H9 (cell line): ENCODE measurements around the gene IAH1. TPM values are rescaled to one million over a fixed set of nuclear protein-coding genes. Genes with fewer than 3 reads are reported as not detected.

ENCODE experiments used
- DNase-seq: peaks from one replicate; pipeline ENCODE4 v3.0.0-alpha.2; 2017
- H2AFZ ChIP-seq: one replicate; pipeline ENCODE4 v1.6.1; 2013; ENCODE audit warnings: mild to moderate bottlenecking, low read length, control low read depth, moderate library complexity
- H2AK5ac ChIP-seq: 2 replicates; pipeline ENCODE4 v1.6.1; 2013; ENCODE audit warnings: low read length, control low read depth, mixed read lengths; ENCODE audit not compliant: insufficient read length
- H2BK120ac ChIP-seq: one replicate; pipeline ENCODE4 v1.6.1; 2013; ENCODE audit warnings: low read depth, mild to moderate bottlenecking, low read length, control low read depth, inconsistent platforms; ENCODE audit not compliant: poor library complexity, severe bottlenecking
- H2BK12ac ChIP-seq: 2 replicates; pipeline ENCODE4 v1.6.1; 2013; ENCODE audit warnings: low read length, control low read depth, mixed read lengths, low read depth; ENCODE audit not compliant: insufficient read length
- H2BK15ac ChIP-seq: 2 replicates; pipeline ENCODE4 v1.6.1; 2013; ENCODE audit warnings: low read depth, low read length, control low read depth
- H2BK20ac ChIP-seq: one replicate; pipeline ENCODE4 v1.6.1; 2013; ENCODE audit warnings: low read depth, mild to moderate bottlenecking, low read length, control low read depth, inconsistent platforms; ENCODE audit not compliant: poor library complexity, severe bottlenecking
- H2BK5ac ChIP-seq: 2 replicates; pipeline ENCODE4 v1.6.1; 2013; ENCODE audit warnings: low read length, control low read depth, mixed read lengths; ENCODE audit not compliant: insufficient read length
- H3K14ac ChIP-seq: 2 replicates; pipeline ENCODE4 v1.6.1; 2013; ENCODE audit warnings: low read length, control low read depth; ENCODE audit not compliant: insufficient read depth
- H3K18ac ChIP-seq: 2 replicates; pipeline ENCODE4 v1.6.1; 2013; ENCODE audit warnings: low read depth, mild to moderate bottlenecking, mixed read lengths, low read length, control low read depth; ENCODE audit not compliant: insufficient read length
- H3K23ac ChIP-seq: 2 replicates; pipeline ENCODE4 v1.6.1; 2013; ENCODE audit warnings: low read length, control low read depth, mixed read lengths, low read depth; ENCODE audit not compliant: insufficient read length
- H3K23me2 ChIP-seq: 2 replicates; pipeline ENCODE4 v1.6.1; 2013; ENCODE audit warnings: low read depth, mild to moderate bottlenecking, mixed read lengths, low read length, control low read depth; ENCODE audit not compliant: insufficient read length, poor library complexity, severe bottlenecking
- H3K27ac ChIP-seq: 2 replicates; pipeline ENCODE4 v1.5.1; 2013; ENCODE audit warnings: low read length, control low read depth, mixed read lengths, low read depth; ENCODE audit not compliant: insufficient read length
- H3K27me3 ChIP-seq: 2 replicates; pipeline ENCODE4 v1.6.1; 2013; ENCODE audit warnings: low read length, control low read depth, inconsistent platforms; ENCODE audit not compliant: insufficient read depth
- H3K4ac ChIP-seq: 2 replicates; pipeline ENCODE4 v1.6.1; 2013; ENCODE audit warnings: low read depth, mild to moderate bottlenecking, control low read depth, inconsistent platforms, low read length, moderate library complexity
- H3K4me1 ChIP-seq: 2 replicates; pipeline ENCODE4 v1.6.1; 2013; ENCODE audit warnings: low read length, control low read depth, inconsistent platforms; ENCODE audit not compliant: insufficient read depth
- H3K4me2 ChIP-seq: 2 replicates; pipeline ENCODE4 v1.6.1; 2013; ENCODE audit warnings: low read length, control low read depth, mixed read lengths; ENCODE audit not compliant: insufficient read length, insufficient read depth
- H3K56ac ChIP-seq: 2 replicates; pipeline ENCODE4 v1.6.1; 2013; ENCODE audit warnings: low read depth, mild to moderate bottlenecking, mixed read lengths, low read length, control low read depth; ENCODE audit not compliant: insufficient read length
- H3K79me1 ChIP-seq: 2 replicates; pipeline ENCODE4 v1.6.1; 2013; ENCODE audit warnings: low read depth, mild to moderate bottlenecking, moderate library complexity, low read length, control low read depth, inconsistent platforms; ENCODE audit not compliant: insufficient read depth, poor library complexity, severe bottlenecking
- H3K79me2 ChIP-seq: 2 replicates; pipeline ENCODE4 v1.6.1; 2013; ENCODE audit warnings: low read length, control low read depth, inconsistent platforms; ENCODE audit not compliant: insufficient read depth
- H3K9ac ChIP-seq: 2 replicates; pipeline ENCODE4 v1.6.1; 2013; ENCODE audit warnings: low read length, control low read depth, mixed read lengths; ENCODE audit not compliant: insufficient read length; ENCODE audit errors: extremely low read depth
- H3K9me3 ChIP-seq: one replicate; pipeline ENCODE4 v1.6.1; 2013; ENCODE audit warnings: low read depth, low read length, inconsistent platforms; ENCODE audit not compliant: control insufficient read depth
- H3T11ph ChIP-seq: one replicate; pipeline ENCODE4 v1.6.1; 2013; ENCODE audit warnings: mild to moderate bottlenecking, low read length, control low read depth, inconsistent platforms
- H4K20me1 ChIP-seq: one replicate; pipeline ENCODE4 v1.6.1; 2013; ENCODE audit not compliant: control insufficient read depth, insufficient read length, insufficient read depth
- H4K5ac ChIP-seq: 2 replicates; pipeline ENCODE4 v1.6.1; 2013; ENCODE audit warnings: low read depth, mild to moderate bottlenecking, mixed read lengths, low read length, control low read depth; ENCODE audit not compliant: insufficient read length
- H4K8ac ChIP-seq: replicated peaks from 2 replicates; pipeline ENCODE4 v1.6.1; 2013; ENCODE audit warnings: low read length, control low read depth, mixed read lengths, low read depth; ENCODE audit not compliant: insufficient read length
- H4K91ac ChIP-seq: 2 replicates; pipeline ENCODE4 v1.6.1; 2013; ENCODE audit warnings: low read depth, mild to moderate bottlenecking, moderate library complexity, mixed read lengths, low read length, control low read depth; ENCODE audit not compliant: insufficient read length
- H3K27ac Mint-ChIP-seq, 3 experiments: 2 replicates in 2 of 3; 3 replicates in 1 of 3; pipeline ENCODE4 v1.8.0; 2020 to 2021; ENCODE audit warnings: mixed read lengths in 3 of 3, mild to moderate bottlenecking in 1 of 3, moderate library complexity in 1 of 3
- H3K27me3 Mint-ChIP-seq: 2 replicates; pipeline ENCODE4 v1.8.0; 2021; ENCODE audit warnings: low read depth, mild to moderate bottlenecking, moderate library complexity, mixed read lengths
- H3K36me3 Mint-ChIP-seq, 3 experiments: 2 replicates in 2 of 3; 3 replicates in 1 of 3; pipeline ENCODE4 v1.8.0; 2020 to 2021; ENCODE audit warnings: low read depth in 3 of 3, mixed read lengths in 3 of 3; ENCODE audit not compliant: insufficient read depth in 1 of 3
- H3K4me1 Mint-ChIP-seq, 2 experiments: 2 replicates each; pipeline ENCODE4 v1.8.0; 2020; ENCODE audit warnings: mixed read lengths in 2 of 2
- H3K4me3 Mint-ChIP-seq, 2 experiments: 2 replicates in 1 of 2; 3 replicates in 1 of 2; pipeline ENCODE4 v1.8.0; 2020 to 2021; ENCODE audit warnings: mild to moderate bottlenecking in 2 of 2, mixed read lengths in 2 of 2, moderate library complexity in 1 of 2
- H3K9me3 Mint-ChIP-seq, 2 experiments: 2 replicates in 1 of 2; 3 replicates in 1 of 2; pipeline ENCODE4 v1.8.0; 2020; ENCODE audit warnings: mild to moderate bottlenecking in 2 of 2, mixed read lengths in 2 of 2, moderate library complexity in 1 of 2
- CTCF ChIP-seq: fragments of 200-600 bp; sonication (generic); conservative IDR thresholded peaks from 3 replicates; pipeline ENCODE4 v1.8.0; 2021; ENCODE audit warnings: antibody characterized with exemption, mild to moderate bottlenecking
- WGBS: extraction: QIAGEN DNeasy Blood & Tissue Kit; methylation state at CpG from one replicate; pipeline ENCODE4 v1.1.7; 2013; ENCODE audit warnings: missing lambda C conversion rate, low lambda C conversion rate, mixed read lengths; ENCODE audit not compliant: insufficient read length; ENCODE audit errors: extremely low coverage; 5-methylcytosine and 5-hydroxymethylcytosine counted together
- total RNA-seq: library from RNA; stranded (reverse); gene quantifications from 2 replicates; pipeline ENCODE4 v1.2.1, GENCODE V29; 2021

Gene IAH1
- total RNA-seq, 1 experiment from 2014 or later = 25.6 TPM

GRCh38 chr2:9533663-9534062 lies 59.3 kb downstream of the IAH1 start:
- Mint-ChIP-seq H3K4me3 (no peak overlapping the region), H3K36me3 (peaks cover 0 to 20% (median 18%) of the 10 kb centered on the region in 3 experiments; a peak in 5 of 7 replicates), H3K9me3 (no peaks in the 10 kb centered on the region), H3K27ac (no peak overlapping the region; a peak in 1 of 7 replicates), H3K4me1 (no peaks in the 10 kb centered on the region; a peak in 1 of 4 replicates), H3K27me3 (no peaks in the 10 kb centered on the region)
- no peak overlapping the region for H2BK15ac ChIP-seq
- H3K23ac ChIP-seq = no peak overlapping the region
- no peak overlapping the region for H3T11ph ChIP-seq
- H2AFZ ChIP-seq = no peak overlapping the region
- H4K20me1 ChIP-seq = no peaks in the 10 kb centered on the region
- H3K9ac ChIP-seq = no peak overlapping the region
- no peak overlapping the region for H2BK20ac ChIP-seq
- TF ChIP-seq CTCF = no peak
- no peaks in the 10 kb centered on the region for H3K79me1 ChIP-seq
- H3K4me1 ChIP-seq = no peaks in the 10 kb centered on the region
- H3K4ac ChIP-seq = no peak overlapping the region
- H3K79me2 ChIP-seq = no peaks in the 10 kb centered on the region
- no peak overlapping the region for H3K56ac ChIP-seq
- no CpG with 5 or more reads among the region's 2 CpGs for WGBS
- no peak for DNase-seq
- no peak overlapping the region for H3K27ac ChIP-seq
- H3K4me2 ChIP-seq = no peak overlapping the region
- no peaks in the 10 kb centered on the region for H3K27me3 ChIP-seq
- H2AK5ac ChIP-seq = no peak overlapping the region
- H3K23me2 ChIP-seq = no peaks in the 10 kb centered on the region
- H2BK12ac ChIP-seq = no peak overlapping the region
- H3K9me3 ChIP-seq = no peaks in the 10 kb centered on the region
- no peak overlapping the region for H3K18ac ChIP-seq
- H4K91ac ChIP-seq = no peak overlapping the region
- H4K8ac ChIP-seq = no peak overlapping the region
- H3K14ac ChIP-seq = no peak overlapping the region
- H4K5ac ChIP-seq = no peak overlapping the region
- H2BK120ac ChIP-seq = no peak overlapping the region
- no peak overlapping the region for H2BK5ac ChIP-seq
